HG02943 (cell line): ENCODE data around the gene BSDC1.
A peak's percentile ranks its signal among the peaks of the same experiment; 100 is the strongest.
"Not testable (repeated sequence)": the region's sequence is repeated elsewhere in the genome, so short reads cannot be mapped to it uniquely, and the experiment has no call there.

Experiments used
- ATAC-seq: cut with Tn5 transposase; IDR thresholded peaks from one replicate; pipeline ENCODE4 v1.9.1; 2021; ENCODE audit warnings: mild to moderate bottlenecking, low read depth, moderate library complexity; ENCODE audit not compliant: unreplicated experiment

Gene BSDC1

GRCh38 chr1:32361308-32361673 lies 33.0 kb downstream of the BSDC1 start:
- no peak for ATAC-seq

- ATAC-seq: no peak
These were observed 35.8 kb downstream of the BSDC1 start for GRCh38 chr1:32358435-32358834.

GRCh38 chr1:32357614-32358013 lies 36.6 kb downstream of the BSDC1 start:
- ATAC-seq: no peak

GRCh38 chr1:32356478-32356877 lies 37.8 kb downstream of the BSDC1 start:
- ATAC-seq: no peak

- ATAC-seq: not testable (repeated sequence)
These were observed 38.5 kb downstream of the BSDC1 start for GRCh38 chr1:32355778-32356177.

GRCh38 chr1:32353886-32354570 lies 40.2 kb downstream of the BSDC1 start:
- no peak for ATAC-seq

GRCh38 chr1:32353431-32353830 lies 40.8 kb downstream of the BSDC1 start:
- no peak for ATAC-seq

GRCh38 chr1:32352831-32353383 lies 41.3 kb downstream of the BSDC1 start:
- ATAC-seq: no peak

- ATAC-seq: no peak
These were observed 41.9 kb downstream of the BSDC1 start for GRCh38 chr1:32352239-32352745.

- ATAC-seq: peak; percentile 76
These were observed 42.6 kb downstream of the BSDC1 start for GRCh38 chr1:32351399-32352238.

GRCh38 chr1:32350785-32351398 lies 43.3 kb downstream of the BSDC1 start:
- peak; percentile 39 for ATAC-seq

GRCh38 chr1:32349211-32349708 lies 45.0 kb downstream of the BSDC1 start:
- no peak for ATAC-seq

GRCh38 chr1:32346532-32347157 lies 47.6 kb downstream of the BSDC1 start:
- ATAC-seq: no peak

GRCh38 chr1:32345289-32345827 lies 48.9 kb downstream of the BSDC1 start:
- ATAC-seq: no peak

- no peak for ATAC-seq
These were observed 51.5 kb downstream of the BSDC1 start for GRCh38 chr1:32342704-32343103.

GRCh38 chr1:32341971-32342370 lies 52.3 kb downstream of the BSDC1 start:
- ATAC-seq: no peak

- no peak for ATAC-seq
These were observed 53.0 kb downstream of the BSDC1 start for GRCh38 chr1:32341186-32341757.

- ATAC-seq: no peak
These were observed 54.8 kb downstream of the BSDC1 start for GRCh38 chr1:32339363-32339978.

GRCh38 chr1:32338637-32339145 lies 55.5 kb downstream of the BSDC1 start:
- no peak for ATAC-seq
